ENCODE data around the gene ABCC5.

DNA sequence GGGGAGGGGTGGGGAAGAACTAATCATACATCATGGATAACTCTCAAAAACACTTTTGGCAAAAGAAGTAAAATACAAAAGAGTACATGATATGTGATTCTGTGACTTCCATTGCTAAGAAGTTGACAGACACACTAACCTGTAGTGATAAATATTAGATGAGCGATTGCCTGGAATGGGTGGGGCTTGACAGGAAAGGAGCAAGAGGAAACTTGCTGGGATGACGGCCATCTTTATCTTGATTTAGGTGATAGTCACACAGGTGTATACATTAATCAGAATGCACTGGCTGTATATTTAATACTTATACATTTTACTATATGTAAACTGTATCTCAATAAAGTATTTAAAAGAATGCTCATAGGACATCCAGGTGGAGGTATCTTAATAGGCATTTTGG is 146.1 kb downstream of the ABCC5 start:
- TF ChIP-seq SUZ12 (IDR thresholded peaks at IDR 0.05; ENCODE audit: extremely low read depth, insufficient read depth, insufficient read length) (no peak), ZNF274 (IDR thresholded peaks at IDR 0.05; ENCODE audit: low read depth, low read length) (no peak), YY1 (IDR thresholded peaks at IDR 0.05; ENCODE audit: insufficient read depth, insufficient read length) (no peak)

All from NT2/D1 (cell line).